Activated CD4-positive, alpha-beta T cell treated with anti-CD3 and anti-CD28 coated beads, Interleukin-10, Interleukin-2, amounts not matched to agents 100 ng/mL and 50 ng/mL, durations not matched to agents 16 hours and 8 hours (primary cell): ENCODE measurements around the gene SCN4A.
A peak's percentile ranks its signal among the peaks of the same experiment; 100 is the strongest.

Experiments
- DNase-seq: peaks from one replicate; pipeline ENCODE4 v3.0.0-alpha.2; 2020

SCN4A gene

DNA sequence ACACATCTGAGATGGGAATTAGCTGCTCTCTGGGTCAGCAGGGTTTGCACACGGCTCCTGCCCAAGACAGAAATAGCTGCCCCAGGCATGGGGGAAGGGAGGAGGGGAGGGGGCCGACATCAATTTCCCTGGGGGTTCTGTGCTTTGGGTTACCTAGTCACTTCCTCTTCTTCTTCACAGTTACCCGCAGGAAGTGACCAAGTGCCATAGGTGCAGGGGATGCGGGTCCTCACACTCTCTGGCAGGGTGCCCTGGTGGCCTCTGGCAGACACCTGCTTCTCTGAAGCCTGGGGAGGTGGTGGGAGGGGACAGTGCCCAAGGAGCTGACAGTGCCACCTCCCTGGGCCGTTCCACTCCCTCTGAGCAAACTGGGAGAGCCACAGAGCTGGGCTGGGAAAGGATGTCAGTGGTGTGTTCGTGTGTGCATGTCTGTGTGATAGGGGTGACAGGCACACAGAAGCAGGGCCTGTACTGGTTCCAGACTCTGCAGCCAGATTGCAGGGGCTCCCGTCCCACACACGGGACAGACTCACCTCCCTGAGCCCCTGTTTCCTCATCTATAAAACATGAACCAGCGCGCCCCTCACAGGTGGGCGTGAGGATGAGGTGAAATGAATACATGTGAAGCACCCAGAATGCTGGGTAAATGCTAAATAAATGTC is 18.2 kb downstream of the SCN4A start:
- DNase-seq, result peak; percentile 28

GRCh38 chr17:63950940-63951907 is 21.5 kb downstream of the SCN4A start:
- peak; percentile 37 for DNase-seq

DNA sequence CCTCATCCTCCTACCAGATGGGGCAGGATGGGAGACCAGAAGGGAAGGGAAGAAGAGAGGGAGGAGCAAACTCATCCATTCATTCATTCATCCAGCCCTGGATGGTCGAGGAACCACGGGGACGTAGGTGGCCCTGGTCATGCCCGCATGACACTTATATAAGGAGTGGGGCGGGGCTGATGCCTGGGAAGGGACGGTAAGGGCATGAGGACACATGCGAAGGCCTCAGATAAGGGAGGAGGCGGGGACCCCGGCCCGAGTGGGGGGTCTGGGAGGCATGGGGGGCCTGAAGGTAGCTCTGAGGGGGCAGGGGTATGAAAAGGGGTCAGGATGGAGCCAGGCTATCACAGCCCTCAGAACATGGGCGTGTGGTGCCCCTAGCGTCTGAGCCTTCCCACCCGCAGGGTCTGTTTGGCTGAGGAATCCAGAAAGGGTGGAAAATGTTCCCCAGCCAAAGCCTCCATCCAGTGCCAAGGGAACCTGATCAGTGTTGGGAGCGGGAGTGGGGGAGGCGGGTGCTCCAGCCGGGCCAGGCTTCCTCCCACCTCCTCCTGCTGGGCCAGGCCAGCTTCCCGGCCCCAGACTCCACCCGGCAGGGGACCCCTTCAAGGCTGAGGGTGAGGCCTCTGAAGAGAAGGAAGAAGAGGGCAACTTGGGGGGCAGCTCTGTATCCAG is 23.0 kb downstream of the SCN4A start:
- DNase-seq, result no peak

- no peak for DNase-seq
Measured at GRCh38 chr17:63948521-63948920, 24.2 kb downstream of the SCN4A start.

- no peak for DNase-seq
Measured at GRCh38 chr17:63947711-63948330, 24.9 kb downstream of the SCN4A start.

- DNase-seq, result peak; percentile 75
Measured at GRCh38 chr17:63946440-63947363, 26.0 kb downstream of the SCN4A start.

DNA sequence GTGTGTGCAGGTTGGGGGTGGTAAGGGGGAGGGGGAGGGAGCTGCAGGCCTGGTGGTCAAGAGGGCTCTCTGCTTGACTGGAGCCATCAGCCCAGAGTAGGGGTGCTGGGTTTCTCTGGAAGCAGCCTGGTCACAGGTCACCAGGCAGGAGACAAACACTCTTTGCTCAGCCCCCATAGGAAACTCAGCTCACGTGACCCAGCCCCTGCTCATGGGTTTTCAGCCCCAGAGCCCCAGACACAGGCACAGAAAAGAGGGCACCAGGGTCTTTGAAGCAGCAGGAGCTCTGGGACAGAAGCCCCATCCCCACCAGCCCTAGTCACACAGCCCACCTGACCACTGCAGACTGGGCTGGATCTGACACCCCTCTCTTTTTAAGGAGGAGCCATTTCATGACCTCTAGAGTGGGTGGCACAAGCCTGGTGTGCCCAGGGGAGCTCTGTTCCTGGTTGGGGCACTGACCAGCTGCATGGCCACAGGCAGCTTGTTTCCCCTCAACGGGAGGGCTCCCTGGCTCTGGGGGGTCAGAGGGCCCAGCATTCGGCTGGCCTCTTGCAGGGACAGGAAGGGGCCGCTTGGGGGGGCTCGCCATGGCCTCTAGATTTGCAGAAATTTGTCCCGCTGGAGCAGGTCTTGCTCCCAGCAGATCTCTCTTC is 26.8 kb downstream of the SCN4A start:
- DNase-seq, result no peak

DNA sequence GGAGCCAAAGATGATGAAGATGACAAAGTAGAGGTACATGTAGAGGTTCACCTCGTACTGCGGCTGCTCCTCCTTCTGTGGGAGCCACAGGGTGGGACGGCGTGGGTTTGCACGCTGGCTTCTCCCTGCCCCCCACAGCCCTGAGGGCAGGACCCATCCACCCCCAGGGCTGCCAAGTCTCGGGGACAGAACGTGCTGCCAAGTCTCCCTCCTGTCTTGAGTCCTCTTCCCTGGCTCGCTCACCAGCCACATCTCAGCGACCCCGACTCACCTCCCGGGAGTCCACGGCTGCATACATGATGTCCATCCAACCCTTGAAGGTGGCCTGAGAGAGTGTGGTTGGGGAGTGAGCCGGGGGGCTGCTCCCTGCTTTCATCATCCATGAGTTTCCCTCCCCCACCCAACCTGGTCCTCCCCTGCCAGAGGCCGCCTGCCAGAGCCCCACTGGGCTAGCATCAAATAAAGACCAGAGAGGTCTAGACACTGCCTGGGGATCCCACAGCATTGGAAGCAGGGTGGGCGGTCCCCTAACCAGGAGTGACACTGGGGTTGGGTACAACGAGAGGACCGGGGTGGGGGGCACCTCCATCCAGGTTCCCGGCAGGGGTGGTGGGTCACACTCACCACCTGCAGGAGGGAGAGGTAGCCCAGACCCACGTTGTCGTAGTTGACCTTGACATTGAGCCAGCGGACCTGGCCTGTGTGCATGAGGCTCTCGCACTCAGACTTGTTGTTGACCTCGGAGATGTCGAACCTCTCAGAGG is 27.8 kb downstream of the SCN4A start:
- no peak for DNase-seq

GRCh38 chr17:63943745-63944144 is 29.0 kb downstream of the SCN4A start:
- DNase-seq, result no peak

DNA sequence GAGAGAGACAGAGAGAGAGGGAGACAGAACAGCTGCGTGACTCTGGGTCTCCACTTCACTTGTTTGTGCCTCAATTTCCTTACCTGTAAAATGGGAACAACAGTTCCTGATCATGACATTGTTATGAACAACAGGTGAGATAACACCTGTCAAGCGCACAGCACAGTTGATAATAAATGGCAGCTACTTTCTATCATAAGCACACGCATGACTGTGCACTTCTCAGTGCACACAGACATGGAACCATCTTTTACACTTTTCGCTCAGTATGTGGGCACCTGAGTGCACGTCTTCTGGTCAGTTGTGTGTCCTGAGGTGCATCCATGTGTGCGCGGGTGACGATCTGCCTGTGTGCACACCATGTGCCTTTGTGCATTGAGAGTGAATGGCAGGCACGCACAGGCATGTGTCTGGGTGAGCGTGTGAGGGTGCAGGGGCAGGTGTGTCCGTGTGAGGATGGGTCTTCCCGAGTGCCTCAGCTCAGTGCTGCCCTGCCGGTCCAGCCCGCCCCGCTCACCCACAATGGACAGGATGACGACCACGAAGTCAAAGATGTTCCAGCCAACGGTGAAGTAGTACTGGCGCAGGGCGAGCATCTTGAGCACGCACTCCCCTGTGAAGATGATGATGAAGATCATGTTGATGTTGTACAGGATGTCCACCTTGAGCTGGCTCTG is 30.3 kb downstream of the SCN4A start:
- no peak for DNase-seq

- no peak for DNase-seq
Measured at GRCh38 chr17:63941751-63942150, 31.0 kb downstream of the SCN4A start.

DNA sequence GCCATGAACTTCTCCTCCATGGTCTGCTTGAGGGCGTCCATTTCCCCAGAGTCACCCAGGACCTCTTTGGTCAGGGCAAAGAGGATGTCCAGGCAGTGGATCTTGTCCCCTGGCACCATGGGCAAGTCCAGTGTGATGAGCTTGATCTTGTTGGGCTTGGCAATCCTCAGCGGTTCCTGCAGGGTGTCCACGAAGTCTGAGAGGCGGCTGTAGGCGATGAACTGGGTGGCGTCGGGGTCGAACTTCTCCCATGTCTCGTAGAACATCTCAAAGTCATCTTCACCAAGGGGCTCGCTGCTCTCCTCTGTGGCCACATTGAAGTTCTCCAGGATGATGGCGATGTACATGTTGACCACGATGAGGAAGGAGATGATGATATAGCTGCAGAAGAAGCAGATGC is 31.6 kb downstream of the SCN4A start:
- DNase-seq, result no peak

DNA sequence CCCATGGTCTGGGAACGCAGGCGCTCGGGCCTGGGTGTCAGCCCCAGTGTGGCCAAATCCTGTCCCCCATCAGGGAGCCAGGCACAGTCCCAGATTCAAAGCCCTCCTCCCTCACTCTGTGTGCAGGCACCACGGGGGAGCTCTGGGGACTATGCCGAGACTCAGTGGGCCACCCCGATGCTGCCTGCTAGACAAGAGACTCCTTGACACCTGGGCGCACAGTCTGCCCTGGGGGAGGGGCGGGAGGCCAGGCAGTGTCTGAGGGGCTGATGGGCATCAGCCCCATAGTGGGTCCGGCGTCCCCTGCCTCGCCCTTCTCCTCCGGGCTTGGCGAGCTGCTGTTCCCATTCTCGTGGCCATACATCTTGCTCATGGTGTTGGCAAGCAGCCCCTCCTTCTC is 32.1 kb downstream of the SCN4A start:
- DNase-seq, result no peak

GRCh38 chr17:63939884-63940283 is 32.8 kb downstream of the SCN4A start:
- DNase-seq, result no peak

GRCh38 chr17:63939401-63939800 is 33.3 kb downstream of the SCN4A start:
- DNase-seq, result no peak

GRCh38 chr17:63937920-63938319 is 34.8 kb downstream of the SCN4A start:
- DNase-seq, result no peak

GRCh38 chr17:63937319-63937718 is 35.4 kb downstream of the SCN4A start:
- no peak for DNase-seq

- DNase-seq, result no peak
Measured at GRCh38 chr17:63934183-63935112, 38.3 kb downstream of the SCN4A start.

- DNase-seq, result no peak
Measured at GRCh38 chr17:63933598-63933997, 39.1 kb downstream of the SCN4A start.
